SK-N-SH treated with all-trans-retinoic acid at 6 μM for 48 hours (cell line): ENCODE results near the gene KCNJ18.

Experiments used
- ARNTL ChIP-seq: fragments of 450-650 bp; formaldehyde crosslinking; IDR thresholded peaks from 2 replicates; pipeline ENCODE4 v1.5.0; 2020; ENCODE audit warnings: low read depth, mild to moderate bottlenecking, moderate library complexity, borderline replicate concordance
- GLIS3 ChIP-seq: fragments of 250-450 bp; sonication (Bioruptor Pico); IDR thresholded peaks from 2 replicates; pipeline ENCODE4 v1.5.0; 2020; ENCODE audit warnings: mild to moderate bottlenecking, moderate library complexity
- PATZ1 ChIP-seq: fragments of 250-450 bp; sonication (Bioruptor Pico); IDR thresholded peaks from 2 replicates; pipeline ENCODE4 v1.8.0; 2020; ENCODE audit warnings: mild to moderate bottlenecking, moderate library complexity, borderline replicate concordance
- RARB ChIP-seq: fragments of 250-450 bp; sonication (Bioruptor Pico); IDR thresholded peaks from 2 replicates; pipeline ENCODE4 v1.8.0; 2021; ENCODE audit warnings: mild to moderate bottlenecking, moderate library complexity
- TCF4 ChIP-seq: fragments of 250-450 bp; sonication (Bioruptor Pico); IDR thresholded peaks from 2 replicates; pipeline ENCODE4 v1.8.0; 2021; ENCODE audit warnings: mild to moderate bottlenecking, moderate library complexity, borderline replicate concordance
- TSHZ2 ChIP-seq: fragments of 250-450 bp; sonication (Bioruptor Pico); IDR thresholded peaks from 2 replicates; pipeline ENCODE4 v1.5.0; 2020; ENCODE audit warnings: mild to moderate bottlenecking, moderate library complexity
- ZFP3 ChIP-seq: fragments of 250-450 bp; sonication (Bioruptor Pico); IDR thresholded peaks from 2 replicates; pipeline ENCODE4 v1.5.0; 2020; ENCODE audit warnings: mild to moderate bottlenecking, moderate library complexity
- ZFP30 ChIP-seq: fragments of 450-650 bp; formaldehyde crosslinking; IDR thresholded peaks from 2 replicates; pipeline ENCODE4 v1.5.0; 2022; ENCODE audit warnings: mild to moderate bottlenecking, moderate library complexity
- ZNF70 ChIP-seq: fragments of 450-650 bp; formaldehyde crosslinking; IDR thresholded peaks from 2 replicates; pipeline ENCODE4 v1.5.0; 2020; ENCODE audit warnings: mild to moderate bottlenecking, moderate library complexity
- ZNF8 ChIP-seq: fragments of 450-650 bp; formaldehyde crosslinking; IDR thresholded peaks from 2 replicates; pipeline ENCODE4 v1.5.0; 2020; ENCODE audit warnings: mild to moderate bottlenecking, moderate library complexity

DNA sequence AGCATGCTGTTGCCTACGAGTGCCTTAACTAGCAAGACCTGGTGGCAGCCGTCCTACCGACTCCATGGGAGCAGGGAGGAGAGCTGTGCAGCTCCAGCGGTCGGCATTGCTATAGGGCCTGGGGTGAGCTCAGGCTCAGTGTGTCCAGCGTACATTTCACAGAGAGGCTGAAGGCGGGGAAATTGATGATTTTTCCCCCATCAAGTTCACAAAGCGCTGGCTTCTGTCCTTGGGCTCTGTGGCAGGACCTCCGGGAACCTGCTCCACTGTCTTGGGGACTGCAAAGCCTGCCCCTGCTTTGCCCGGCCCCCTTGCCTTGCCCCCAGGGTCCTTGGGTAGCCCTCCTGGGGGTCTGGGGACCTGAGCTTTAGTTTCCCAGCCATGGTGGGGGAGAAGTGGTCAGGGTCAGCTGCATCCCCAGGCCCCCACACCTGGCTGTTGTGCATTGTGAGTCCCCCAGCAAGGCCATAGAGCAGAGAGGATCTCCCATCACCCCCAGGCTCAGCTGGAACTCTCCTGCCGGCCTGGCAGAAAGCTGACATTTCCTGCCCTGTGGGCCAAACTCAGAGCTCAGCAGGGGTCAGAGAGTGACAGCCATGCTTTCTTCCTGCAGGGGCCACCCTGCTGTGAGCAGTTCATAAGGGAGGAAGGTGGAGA lies 3.9 kb upstream of the KCNJ18 start:
- TF ChIP-seq ZFP30, result no peak
- TF ChIP-seq GLIS3 (CRISPR knock-in tag), result no peak
- TF ChIP-seq TSHZ2, result no peak
- TF ChIP-seq ZFP3 (CRISPR knock-in tag), result no peak
- TF ChIP-seq PATZ1 (CRISPR knock-in tag), result no peak
- no peak for TF ChIP-seq ZNF8
- no peak for TF ChIP-seq ZNF70 (CRISPR knock-in tag)
- no peak for TF ChIP-seq ARNTL
- TF ChIP-seq TCF4 (CRISPR knock-in tag), result no peak
- TF ChIP-seq RARB, result no peak
